ENCODE data around the gene VSIG10L2. TPM values are rescaled to one million over a fixed set of nuclear protein-coding genes. Genes with fewer than 3 reads are reported as not detected.

Gene VSIG10L2
- total RNA-seq, 1 experiment from 2014 or later = not detected

DNA sequence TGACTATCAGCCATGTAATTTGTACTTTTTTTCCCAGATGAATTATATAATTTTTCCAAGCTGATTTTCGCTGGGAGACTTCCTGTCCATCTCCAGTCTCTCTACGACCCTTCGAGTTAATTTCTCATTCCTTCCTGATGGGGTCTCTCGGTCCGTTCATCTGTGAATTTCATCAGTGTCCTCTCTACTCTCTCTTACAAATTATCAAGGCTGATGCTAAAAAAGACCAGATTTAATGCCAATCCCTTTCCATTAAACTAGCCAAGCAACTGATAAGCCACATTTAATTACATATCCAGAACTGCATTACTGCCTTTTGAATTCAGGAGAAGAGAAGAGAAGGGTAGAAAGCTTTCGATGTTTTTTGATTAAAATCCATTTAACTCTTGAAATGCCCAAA is 25.8 kb downstream of the VSIG10L2 start:
- no peak for DNase-seq
- ChIA-PET CTCF (no interaction called here), POLR2A (no interaction called here)
- no peaks in the 10 kb centered on the region for H3K36me3 Mint-ChIP-seq (ENCODE audit: insufficient read depth, unreplicated experiment)
- H3K9me3 Mint-ChIP-seq (ENCODE audit: unreplicated experiment) = no peaks in the 10 kb centered on the region
- Histone ChIP-seq H3K4me3 (ENCODE audit: low read depth, low read length) (no peak overlapping the region), H3K9me3 (no peaks in the 10 kb centered on the region), H3K4me1 (no peaks in the 10 kb centered on the region), H3K36me3 (ENCODE audit: control insufficient read depth, insufficient read depth, low read length) (no peaks in the 10 kb centered on the region), H3K27me3 (replicated peaks; ENCODE audit: control insufficient read depth, insufficient read depth, low read length) (no peaks in the 10 kb centered on the region)
- H3K27me3 Mint-ChIP-seq (ENCODE audit: insufficient read depth, unreplicated experiment) = peaks cover under 1% of the 10 kb centered on the region
- no peak overlapping the region for H3K27ac Mint-ChIP-seq (ENCODE audit: unreplicated experiment)
- BruUV-seq (replicated peaks) = no TSS peak
- TF ChIP-seq, protein P1, sequence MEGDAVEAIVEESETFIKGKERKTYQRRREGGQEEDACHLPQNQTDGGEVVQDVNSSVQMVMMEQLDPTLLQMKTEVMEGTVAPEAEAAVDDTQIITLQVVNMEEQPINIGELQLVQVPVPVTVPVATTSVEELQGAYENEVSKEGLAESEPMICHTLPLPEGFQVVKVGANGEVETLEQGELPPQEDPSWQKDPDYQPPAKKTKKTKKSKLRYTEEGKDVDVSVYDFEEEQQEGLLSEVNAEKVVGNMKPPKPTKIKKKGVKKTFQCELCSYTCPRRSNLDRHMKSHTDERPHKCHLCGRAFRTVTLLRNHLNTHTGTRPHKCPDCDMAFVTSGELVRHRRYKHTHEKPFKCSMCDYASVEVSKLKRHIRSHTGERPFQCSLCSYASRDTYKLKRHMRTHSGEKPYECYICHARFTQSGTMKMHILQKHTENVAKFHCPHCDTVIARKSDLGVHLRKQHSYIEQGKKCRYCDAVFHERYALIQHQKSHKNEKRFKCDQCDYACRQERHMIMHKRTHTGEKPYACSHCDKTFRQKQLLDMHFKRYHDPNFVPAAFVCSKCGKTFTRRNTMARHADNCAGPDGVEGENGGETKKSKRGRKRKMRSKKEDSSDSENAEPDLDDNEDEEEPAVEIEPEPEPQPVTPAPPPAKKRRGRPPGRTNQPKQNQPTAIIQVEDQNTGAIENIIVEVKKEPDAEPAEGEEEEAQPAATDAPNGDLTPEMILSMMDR (IDR thresholded peaks at IDR 0.05; ENCODE audit: insufficient read depth in 1 of 2, low read depth in 1 of 2, low read length in 1 of 2, severe bottlenecking in 1 of 2, unreplicated experiment in 1 of 2) = no peak
- peaks cover 7% of the 10 kb centered on the region for H3K4me1 Mint-ChIP-seq (ENCODE audit: low read depth, unreplicated experiment)
- no peak overlapping the region for H3K4me3 Mint-ChIP-seq (ENCODE audit: unreplicated experiment)
- intact Hi-C loops (cut with micrococcal nuclease; ENCODE audit: unreplicated experiment) = no loop called here

DNA sequence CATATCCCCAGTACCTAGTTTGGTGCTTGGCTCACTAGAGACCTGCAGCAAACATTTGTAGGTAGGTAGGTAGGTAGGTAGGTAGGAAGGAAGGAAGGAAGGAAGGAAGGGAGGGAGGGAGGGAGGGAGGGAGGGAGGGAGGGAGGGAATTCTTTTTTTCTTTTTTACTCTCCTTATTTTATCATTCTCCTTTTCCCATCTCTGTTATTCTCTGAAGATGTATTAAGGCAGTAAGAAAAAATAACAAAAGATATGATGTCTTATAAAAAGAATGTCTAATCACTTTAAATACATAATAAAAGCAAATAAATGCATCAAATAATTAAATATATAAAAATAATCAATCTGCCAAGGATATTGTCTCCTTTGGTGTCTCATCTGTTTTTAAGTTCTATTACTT is 28.4 kb downstream of the VSIG10L2 start:
- no peaks in the 10 kb centered on the region for H3K27me3 Mint-ChIP-seq (ENCODE audit: insufficient read depth, unreplicated experiment)
- Histone ChIP-seq H3K36me3 (ENCODE audit: control insufficient read depth, insufficient read depth, low read length) (no peaks in the 10 kb centered on the region), H3K27me3 (replicated peaks; ENCODE audit: control insufficient read depth, insufficient read depth, low read length) (no peaks in the 10 kb centered on the region), H3K4me3 (ENCODE audit: low read depth, low read length) (no peak overlapping the region), H3K4me1 (no peaks in the 10 kb centered on the region), H3K9me3 (no peaks in the 10 kb centered on the region)
- H3K9me3 Mint-ChIP-seq (ENCODE audit: unreplicated experiment) = no peaks in the 10 kb centered on the region
- no peaks in the 10 kb centered on the region for H3K4me1 Mint-ChIP-seq (ENCODE audit: low read depth, unreplicated experiment)
- TF ChIP-seq, protein P1 (IDR thresholded peaks at IDR 0.05; ENCODE audit: insufficient read depth in 1 of 2, low read depth in 1 of 2, low read length in 1 of 2, severe bottlenecking in 1 of 2, unreplicated experiment in 1 of 2) = no peak
- no peak overlapping the region for H3K4me3 Mint-ChIP-seq (ENCODE audit: unreplicated experiment)
- BruUV-seq (replicated peaks) = no TSS peak
- intact Hi-C loops (cut with micrococcal nuclease; ENCODE audit: unreplicated experiment) = no loop called here
- no peak overlapping the region for H3K27ac Mint-ChIP-seq (ENCODE audit: unreplicated experiment)
- no peak for DNase-seq
- ChIA-PET CTCF (no interaction called here), POLR2A (no interaction called here)
- no peaks in the 10 kb centered on the region for H3K36me3 Mint-ChIP-seq (ENCODE audit: insufficient read depth, unreplicated experiment)

DNA sequence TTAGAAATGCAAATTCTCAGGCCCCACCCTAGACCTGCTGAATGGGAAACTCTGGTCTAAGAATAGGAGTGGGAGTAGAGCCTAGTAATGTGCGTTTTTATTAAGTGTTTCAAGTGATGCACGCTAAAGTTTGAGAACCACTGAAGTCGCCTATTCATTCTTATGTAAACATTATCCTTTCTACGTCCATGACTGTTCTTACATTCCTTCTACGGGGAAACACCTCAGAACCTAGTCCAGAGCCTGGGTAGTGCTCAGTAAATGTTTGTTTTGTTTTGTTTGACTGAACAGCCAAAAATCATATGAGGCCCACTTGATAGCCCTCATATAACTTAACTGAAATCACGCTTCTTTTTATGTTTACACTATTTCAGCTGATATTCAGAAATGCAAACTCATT is 29.8 kb downstream of the VSIG10L2 start:
- no TSS peak for BruUV-seq (replicated peaks)
- POLR2A ChIA-PET = no interaction called here

More for the DNA sequence above, 29.8 kb downstream of the VSIG10L2 start:
- Histone ChIP-seq H3K36me3 (ENCODE audit: control insufficient read depth, insufficient read depth, low read length) (no peaks in the 10 kb centered on the region), H3K27me3 (replicated peaks; ENCODE audit: control insufficient read depth, insufficient read depth, low read length) (no peaks in the 10 kb centered on the region), H3K9me3 (no peaks in the 10 kb centered on the region), H3K4me1 (no peaks in the 10 kb centered on the region), H3K4me3 (ENCODE audit: low read depth, low read length) (no peak overlapping the region)
- H3K36me3 Mint-ChIP-seq (ENCODE audit: insufficient read depth, unreplicated experiment) = no peaks in the 10 kb centered on the region
- CTCF ChIA-PET = no interaction called here
- no peaks in the 10 kb centered on the region for H3K27me3 Mint-ChIP-seq (ENCODE audit: insufficient read depth, unreplicated experiment)
- H3K9me3 Mint-ChIP-seq (ENCODE audit: unreplicated experiment) = no peaks in the 10 kb centered on the region
- DNase-seq = no peak
- intact Hi-C loops (cut with micrococcal nuclease; ENCODE audit: unreplicated experiment) = no loop called here
- no peak overlapping the region for H3K27ac Mint-ChIP-seq (ENCODE audit: unreplicated experiment)
- H3K4me3 Mint-ChIP-seq (ENCODE audit: unreplicated experiment) = no peak overlapping the region
- H3K4me1 Mint-ChIP-seq (ENCODE audit: low read depth, unreplicated experiment) = no peaks in the 10 kb centered on the region
- TF ChIP-seq, protein P1 (IDR thresholded peaks at IDR 0.05; ENCODE audit: insufficient read depth in 1 of 2, low read depth in 1 of 2, low read length in 1 of 2, severe bottlenecking in 1 of 2, unreplicated experiment in 1 of 2) = no peak

Measured in Caco-2 (cell line).